ENCODE results near the gene ZFPM1.

DNA sequence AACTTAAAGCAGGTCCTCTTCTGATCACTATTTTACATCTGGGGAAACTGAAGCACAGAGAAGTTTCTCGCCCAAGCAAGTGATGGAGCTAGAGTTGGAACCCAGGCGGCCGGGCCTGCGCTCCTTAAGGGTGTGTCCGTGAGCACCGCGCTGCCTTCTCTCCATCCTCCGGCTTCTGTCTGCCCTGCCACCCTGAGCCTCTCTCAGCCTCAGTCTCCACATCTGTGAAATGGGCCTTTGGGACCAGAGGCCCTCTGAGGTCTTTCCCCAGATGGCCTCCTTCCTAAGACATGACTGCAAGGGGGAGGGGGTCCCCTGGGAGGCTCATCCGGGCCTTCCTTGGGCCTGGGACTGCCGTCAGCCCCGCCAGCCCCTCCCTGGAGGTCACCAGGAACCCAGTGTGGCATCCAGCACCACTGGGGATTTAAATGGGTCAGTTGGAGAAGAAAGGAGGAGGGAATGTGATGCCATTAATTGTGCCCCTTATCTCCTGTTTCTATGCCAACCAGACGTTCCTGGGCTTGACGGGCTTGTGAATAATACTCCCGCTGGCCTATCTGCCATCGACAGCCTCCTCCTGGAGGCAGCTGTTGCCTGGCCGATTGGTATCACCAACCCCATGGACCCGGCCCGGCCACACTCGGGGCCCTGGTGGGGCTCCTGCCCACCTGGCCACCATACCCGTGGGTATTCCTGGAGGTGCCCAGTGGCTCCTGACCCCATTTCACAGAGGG, 5.1 kb downstream of the ZFPM1 start:
- TF ChIP-seq, protein P1, sequence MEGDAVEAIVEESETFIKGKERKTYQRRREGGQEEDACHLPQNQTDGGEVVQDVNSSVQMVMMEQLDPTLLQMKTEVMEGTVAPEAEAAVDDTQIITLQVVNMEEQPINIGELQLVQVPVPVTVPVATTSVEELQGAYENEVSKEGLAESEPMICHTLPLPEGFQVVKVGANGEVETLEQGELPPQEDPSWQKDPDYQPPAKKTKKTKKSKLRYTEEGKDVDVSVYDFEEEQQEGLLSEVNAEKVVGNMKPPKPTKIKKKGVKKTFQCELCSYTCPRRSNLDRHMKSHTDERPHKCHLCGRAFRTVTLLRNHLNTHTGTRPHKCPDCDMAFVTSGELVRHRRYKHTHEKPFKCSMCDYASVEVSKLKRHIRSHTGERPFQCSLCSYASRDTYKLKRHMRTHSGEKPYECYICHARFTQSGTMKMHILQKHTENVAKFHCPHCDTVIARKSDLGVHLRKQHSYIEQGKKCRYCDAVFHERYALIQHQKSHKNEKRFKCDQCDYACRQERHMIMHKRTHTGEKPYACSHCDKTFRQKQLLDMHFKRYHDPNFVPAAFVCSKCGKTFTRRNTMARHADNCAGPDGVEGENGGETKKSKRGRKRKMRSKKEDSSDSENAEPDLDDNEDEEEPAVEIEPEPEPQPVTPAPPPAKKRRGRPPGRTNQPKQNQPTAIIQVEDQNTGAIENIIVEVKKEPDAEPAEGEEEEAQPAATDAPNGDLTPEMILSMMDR (IDR thresholded peaks at IDR 0.05) = no peak
- no peak for TF ChIP-seq POLR2AphosphoS5 (IDR thresholded peaks at IDR 0.05)
- TF ChIP-seq EP300 (IDR thresholded peaks at IDR 0.05) = no peak
